ENCODE results near the gene FLCN.

FLCN gene

DNA sequence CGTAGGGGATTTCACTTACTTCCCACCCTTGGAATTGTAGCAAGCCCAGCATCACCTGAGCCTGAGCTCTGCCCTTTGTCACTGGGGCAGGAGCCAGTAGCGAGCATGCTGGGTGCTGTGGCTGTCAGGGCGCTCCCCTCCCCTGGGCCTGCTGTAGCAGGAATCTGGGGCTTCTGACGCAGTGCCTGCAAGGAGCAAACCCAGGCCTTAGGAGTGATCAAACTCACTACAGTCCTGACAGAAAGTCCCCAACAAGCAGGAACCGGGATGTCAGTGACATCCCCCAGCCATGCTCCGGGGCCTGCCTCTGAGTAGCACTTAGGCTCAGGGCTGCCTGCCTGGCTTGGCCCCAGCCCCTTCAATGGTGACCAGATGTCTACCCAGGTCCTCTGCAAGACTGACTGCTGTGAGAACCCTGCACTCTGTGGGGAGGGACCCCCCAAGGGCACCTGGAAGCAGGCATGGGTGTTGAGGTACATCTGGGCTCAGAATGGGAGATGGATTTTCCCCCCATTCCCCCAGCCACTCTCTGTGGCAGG lies 54.3 kb downstream of the FLCN start:
- no peak for DNase-seq

DNA sequence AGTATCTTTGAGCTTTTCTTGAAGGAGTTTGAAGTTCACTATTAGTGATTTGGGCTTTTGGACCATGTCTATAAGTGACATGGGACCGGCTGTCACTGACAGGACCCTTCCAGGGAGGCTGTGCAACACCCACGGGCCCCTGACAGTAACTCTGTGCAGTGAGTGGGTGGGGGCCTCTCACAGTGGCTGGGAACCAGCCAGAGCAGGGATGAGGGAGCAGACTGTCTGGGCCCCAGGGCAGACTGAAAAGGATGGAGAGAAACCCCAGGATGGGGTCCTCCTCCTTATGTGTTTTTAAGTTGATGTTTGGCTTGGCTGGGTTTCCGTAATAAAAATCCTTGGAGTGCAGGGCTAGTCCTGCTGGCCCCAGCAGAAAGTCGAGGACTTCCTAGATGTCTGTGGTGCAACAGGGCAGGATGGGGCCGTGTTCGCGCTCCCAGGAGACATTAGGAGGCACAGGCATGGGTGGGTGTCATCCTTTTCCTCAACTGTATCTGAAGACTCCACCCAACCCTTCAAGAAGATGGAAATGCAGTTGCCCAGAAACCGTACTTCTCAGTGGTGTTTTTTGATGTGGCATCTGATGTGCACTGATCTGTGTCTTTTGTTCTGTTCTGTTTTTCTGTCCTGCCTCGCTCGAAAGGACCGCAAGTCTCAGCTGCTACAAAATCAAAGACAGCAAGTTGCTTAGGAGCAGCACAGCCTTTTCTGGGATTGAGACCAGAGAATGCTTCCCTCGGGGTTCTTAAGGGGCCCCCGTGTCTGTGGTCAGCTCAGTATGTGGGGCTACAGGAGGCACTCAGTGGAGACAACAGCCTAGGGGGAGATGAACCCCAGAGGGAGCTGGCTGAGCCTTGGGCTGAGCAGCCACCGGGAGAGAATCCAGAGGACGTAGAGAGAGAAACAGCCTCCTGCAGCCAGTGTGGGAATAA lies 55.0 kb downstream of the FLCN start:
- no peak for DNase-seq

DNA sequence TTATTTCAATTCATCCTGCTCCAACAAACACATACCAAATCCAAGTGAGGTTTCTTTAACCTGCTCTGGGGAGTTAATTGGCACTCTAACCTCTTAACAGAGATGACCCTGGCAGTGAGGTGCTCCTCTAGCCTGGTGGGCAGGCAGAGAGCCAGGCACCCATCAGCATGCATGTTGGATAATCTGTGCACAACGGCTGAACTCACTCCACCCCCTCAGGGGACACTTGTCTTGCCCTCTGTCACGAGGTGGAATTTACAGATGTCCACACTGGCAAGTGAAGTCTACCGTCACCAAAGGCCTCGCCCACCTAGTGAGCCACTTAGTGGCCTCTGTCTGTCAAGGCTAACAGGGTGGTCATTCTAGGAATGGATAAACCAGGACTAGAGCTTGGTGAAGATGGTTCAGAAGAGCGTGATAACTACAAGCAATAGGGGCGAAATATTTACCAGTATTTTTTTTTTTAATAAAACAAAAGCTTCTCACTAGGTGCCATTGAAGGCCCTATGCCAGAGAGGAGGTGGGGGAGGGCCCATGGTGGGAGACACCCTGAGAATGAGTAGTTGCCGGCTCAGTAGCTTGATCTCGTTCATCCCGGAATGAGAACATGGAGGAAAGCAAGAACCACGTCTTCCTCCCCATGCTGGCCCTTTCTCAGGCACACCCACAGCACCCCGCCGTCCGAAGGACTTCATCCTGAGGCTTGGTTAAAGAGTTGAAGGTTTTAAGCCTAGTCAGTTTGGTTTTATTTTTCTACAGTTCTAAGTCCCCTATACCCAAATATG lies 56.0 kb downstream of the FLCN start:
- DNase-seq = no peak

DNA sequence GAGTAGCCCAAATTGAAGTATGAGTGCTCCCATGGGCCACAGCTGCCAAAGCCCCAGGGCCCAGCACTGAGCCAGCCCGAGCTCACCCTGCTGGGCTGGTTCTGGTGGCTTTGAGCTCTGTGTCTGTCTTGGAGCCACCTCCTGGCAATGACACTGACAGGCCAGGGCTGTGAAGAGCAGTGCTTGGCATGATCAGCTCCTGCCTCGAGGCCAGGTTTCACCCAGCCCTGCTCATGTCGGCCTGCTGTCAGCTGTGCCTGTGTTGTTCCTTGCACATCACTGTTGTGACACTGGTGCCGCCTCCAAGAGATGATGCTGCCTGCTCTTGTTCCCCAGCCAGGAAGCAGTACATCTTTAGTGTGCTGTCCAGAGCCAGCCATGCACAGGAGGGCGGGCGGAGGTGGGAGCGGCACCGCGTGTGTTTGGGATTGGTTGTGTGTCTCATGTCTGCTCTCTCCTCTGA lies 56.8 kb downstream of the FLCN start:
- no peak for DNase-seq

DNA sequence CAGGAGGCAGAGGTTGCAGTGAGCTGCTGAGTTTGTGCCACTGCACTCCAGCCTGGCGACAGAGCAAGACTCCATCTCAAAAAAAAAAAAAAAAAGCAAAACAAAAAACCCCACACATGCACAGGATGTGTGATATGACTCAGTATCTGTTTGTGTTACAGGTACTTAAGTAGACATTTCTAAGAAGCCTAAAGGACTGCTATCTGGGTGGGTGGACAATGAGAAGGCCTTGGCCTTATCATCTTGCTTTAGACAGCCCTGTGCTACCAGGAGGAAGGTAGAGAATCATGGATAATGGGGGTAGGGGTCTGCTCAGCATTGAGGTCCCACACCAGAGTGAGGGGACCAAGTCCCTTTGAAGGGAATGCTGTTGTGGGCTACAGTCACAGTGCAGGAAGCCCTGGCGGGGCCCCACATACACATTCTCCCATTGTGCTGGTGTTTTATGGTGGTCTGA lies 57.6 kb downstream of the FLCN start:
- no peak for DNase-seq

DNA sequence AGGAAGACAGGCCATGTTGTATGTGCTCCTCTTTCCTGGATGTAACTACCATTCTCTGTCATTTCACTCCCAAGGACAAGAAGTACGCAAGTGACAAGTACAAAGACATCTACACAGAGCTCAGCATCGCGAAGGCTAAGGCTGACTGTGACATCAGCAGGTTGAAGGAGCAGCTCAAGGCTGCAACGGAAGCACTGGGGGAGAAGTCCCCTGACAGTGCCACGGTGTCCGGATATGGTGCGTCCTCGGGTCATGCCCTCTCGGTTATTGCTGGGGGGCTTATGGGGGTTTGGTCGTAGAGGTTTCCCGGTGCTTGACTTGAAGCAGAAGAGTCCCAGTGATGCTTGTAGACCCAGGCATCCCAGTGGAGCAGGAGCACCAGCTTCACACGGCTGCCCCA lies 59.8 kb downstream of the FLCN start:
- no peak for DNase-seq

DNA sequence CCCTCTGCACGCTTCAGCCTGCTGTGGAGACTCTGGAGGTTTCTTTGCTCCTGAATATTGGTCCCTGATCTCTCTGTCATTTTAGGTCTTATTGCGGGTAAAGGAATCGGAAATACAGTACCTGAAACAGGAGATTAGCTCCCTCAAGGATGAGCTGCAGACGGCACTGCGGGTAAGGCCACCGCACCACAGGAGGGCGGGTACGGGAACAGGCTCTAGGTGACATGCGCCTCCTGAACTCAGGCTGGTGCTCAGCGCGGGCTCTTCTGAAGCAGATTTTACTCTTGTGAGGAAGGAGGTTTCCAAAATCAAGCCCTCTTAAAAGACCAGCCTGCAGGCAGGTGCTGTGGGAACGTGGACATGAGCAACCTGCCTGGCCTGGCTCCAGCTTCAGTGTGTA lies 60.6 kb downstream of the FLCN start:
- no peak for DNase-seq

DNA sequence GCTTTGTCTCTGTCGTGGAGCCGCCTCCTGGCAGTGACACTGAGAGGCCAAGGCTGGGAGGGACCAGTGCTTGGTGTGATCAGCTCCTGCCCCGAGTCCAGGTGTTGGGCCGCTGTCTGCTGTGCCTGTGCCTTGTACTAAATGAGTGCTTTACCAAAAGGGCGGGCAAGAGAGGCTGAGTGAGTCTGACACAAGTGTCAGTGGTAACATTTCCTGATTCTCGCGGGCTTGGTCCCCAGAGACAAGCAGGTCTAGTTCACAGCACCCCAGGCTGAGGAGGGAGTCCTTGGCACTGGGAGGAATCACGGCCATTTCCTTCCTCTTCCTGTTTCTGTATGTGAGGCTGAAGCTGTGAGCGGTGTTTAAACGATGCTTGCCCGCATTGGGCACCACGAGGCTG lies 61.1 kb downstream of the FLCN start:
- no peak for DNase-seq

DNA sequence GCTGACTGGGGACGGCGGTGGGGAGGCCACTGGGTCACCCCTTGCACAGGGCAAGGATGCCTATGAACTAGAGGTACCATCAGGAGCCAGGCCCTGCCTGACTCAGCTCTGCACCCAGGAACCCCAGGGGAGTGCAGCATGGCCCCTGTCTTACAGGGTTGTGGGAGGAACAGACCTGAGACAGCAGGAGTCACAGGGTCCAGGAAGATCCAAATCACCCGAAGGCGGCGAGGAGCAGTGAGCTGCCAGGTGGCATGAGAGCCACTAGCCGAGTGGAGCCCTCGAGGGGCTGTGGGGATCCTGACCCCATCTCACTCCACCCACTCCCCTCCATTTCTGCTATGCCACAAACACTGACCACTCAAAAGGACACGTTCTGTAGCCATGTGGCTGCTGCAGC lies 61.6 kb downstream of the FLCN start:
- no peak for DNase-seq

DNA sequence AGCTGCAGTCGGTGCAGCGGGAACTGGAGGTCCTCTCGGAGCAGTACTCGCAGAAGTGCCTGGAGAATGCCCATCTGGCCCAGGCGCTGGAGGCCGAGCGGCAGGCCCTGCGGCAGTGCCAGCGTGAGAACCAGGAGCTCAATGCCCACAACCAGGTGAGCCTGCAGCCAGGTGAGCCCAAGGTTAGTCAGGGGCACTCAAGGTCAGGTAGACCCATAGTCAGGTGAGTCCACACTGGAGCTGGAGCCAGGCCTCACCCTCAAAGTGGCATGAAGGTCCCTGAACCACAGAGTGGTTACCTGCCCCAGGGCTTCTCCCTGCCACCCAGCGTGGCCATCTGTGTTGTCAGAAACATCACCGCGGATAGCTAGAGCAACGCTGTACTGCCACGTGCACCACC lies 63.0 kb downstream of the FLCN start:
- DNase-seq = no peak

DNA sequence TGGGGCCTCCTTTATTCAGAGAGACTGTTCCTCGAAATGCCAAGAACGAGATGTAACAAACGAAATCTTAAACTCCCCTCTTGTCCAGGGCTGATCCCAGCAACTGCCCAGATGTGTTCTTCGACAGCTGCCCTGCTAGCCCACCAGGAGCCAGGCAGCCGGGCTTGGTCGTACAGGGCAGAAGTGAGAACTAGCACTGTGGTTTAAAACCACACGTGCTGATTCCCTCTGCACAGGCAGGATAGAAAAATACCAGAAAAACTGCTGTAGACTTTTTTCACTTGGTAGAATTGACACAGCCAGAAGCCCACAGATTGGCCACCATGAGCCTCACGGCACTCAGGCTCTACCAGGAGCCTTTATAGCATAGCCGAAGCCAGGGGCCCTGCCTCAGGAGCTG lies 64.0 kb downstream of the FLCN start:
- DNase-seq = no peak

DNA sequence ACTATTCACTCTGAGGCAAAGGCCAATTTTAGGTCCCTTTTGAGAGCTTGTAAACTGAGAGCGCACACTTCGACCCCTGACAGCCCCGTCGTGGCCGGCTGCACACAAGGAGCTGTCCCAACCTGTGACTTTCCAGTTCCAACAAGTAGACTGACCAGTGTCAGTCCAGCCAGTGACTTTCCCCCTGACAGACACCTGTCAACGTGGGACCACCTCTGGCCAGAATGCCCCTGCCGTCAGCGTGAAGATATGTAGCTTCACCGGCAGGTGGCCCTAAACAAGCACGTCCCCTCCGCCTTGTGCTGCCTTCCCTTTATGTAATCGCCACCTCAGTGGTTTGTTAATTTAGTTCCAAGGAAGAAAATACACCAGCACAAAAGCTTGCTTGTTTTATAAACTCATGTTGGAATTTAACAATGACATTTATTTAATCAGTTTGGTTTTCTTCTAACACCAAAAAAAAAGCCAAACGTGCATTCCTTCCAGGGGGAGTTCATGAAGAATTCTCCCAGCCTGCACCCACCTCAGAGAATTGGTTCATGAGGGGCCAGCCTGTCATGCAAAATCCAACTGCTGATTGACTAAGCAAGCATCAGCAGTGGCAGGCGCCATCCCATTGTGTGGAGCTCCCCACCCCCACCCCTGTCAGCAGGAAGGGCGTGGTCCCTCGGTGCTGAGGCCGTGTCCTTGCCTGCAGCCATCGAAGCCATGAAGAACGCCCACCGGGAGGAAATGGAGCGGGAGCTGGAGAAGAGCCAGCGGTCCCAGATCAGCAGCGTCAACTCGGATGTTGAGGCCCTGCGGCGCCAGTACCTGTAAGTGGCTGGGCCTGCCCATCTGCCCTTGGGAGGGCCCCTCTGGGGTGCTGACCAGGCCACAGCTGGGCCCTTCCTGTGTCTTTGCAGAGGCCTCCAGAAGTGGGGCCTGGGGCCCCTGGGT lies 64.7 kb downstream of the FLCN start:
- no peak for DNase-seq

DNA sequence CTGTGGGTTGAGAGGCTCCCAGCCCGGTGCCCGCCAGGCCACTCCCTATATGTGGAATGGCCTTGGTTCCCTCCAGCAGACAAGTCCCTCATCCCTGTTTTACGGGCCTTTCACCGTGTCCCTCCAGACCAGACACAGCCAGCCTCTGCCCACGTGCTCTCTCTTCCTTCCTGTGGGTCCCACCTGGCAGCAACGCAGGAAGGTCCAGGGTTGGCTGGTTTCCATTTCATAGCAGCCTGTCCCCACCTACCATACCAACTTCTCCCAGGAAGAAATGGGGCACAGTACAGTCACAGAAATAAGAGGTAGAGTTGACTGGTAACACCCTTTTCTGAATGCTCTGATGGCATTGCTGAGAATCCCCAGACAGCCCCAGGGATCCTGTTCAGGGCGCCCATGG lies 65.8 kb downstream of the FLCN start:
- DNase-seq = no peak

DNA sequence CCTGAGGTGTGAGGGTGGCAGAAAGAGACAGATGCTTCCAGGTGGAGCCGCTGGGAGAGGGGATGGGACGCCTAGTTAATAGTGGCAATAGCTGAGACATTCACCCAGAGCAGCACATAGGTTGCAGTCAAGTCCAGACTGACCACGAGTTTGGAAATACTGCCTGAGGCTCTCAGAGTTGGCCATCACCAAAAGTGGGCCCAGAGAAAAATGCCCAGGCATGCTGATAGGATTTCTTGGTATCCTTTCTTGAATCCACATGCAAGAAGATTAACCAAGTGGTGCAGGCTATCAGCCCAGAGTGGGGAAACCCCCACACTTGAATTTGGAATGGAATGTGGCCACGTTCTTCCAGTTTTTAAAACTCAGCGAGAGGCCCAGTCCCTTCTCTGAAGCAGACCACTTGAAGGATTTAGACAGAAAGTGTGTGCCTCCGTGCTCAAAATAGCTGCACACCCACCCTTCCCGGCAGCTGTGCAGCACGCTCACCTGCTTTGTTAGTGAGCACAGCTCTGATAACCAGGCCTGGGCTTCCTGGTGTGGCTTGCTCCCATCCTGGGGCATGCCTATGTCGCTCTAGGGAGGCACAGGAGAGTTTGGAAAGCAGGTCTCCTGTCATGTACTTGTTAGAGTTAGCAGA lies 66.5 kb downstream of the FLCN start:
- no peak for DNase-seq

DNA sequence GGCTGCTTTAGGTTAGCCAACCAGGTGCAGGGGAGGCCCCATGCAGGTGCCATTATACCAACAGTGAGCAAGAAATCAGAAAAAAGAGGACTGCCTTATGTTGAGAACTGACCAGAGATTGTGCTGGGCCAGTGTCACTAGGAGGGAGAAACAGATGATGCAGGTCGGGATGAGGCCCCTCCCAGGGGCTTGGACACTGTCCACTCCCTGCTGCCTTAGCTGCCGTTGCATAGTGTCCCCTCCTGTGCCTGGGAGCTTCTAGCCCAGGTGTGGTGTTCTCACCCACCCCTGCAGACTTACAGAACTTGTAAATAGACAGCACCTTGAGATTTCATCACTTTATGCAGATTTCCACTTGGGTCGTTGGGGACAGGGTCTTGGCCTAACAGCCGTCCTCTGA lies 67.6 kb downstream of the FLCN start:
- DNase-seq = no peak

DNA sequence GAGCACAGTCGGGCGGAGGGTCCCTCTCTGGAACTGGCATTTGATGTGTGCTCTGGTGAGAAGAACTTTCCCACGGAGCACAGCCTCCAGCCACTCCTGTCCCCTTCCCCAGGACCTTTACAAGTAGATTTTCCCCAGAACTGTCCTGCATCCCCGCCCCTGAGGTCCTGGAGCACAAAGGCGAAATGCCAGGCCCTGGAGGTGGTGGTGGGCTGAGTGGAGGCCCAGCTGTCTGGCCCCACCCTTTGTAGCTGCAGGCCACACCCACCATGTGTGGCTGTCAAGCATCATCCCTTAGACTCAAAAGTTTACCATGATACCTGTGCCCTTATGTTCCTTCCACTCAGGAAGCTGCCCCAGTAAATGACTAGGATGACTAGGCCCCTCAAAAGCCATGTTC lies 68.6 kb downstream of the FLCN start:
- no peak for DNase-seq

DNA sequence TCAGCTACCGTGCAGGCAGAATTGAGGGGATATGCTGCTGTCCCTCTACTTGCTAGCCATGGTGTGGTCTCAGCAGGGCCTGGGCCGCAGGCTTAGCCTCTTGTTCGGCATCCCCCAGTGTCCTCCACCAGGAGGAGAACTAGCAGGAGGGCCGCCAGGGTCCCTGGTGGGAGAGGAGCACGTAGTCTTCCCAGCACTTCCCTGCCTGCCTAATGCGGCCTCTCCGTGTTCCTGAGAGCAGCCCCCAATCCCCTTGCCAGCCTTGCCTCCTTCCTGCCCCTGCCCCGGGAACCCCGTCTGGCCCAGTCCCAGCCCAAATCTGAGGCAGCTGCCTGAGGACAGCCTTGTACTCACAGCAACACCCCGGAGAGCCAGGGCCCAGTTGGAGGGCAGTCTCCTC lies 69.0 kb downstream of the FLCN start:
- no peak for DNase-seq

DNA sequence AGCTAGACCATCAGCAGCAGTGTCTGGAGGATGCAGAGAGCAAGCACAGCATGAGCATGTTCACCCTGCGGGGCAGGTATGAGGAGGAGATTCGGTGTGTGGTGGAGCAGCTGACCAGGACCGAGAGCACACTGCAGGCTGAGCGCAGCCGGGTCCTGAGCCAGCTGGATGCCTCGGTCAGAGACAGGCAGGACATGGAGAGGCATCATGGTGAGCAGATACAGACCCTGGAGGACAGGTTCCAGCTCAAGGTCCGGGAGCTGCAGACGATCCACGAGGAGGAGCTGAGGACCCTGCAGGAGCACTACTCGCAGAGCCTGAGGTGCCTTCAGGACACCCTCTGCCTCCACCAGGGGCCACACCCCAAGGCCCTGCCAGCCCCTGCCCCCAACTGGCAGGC lies 69.6 kb downstream of the FLCN start:
- no peak for DNase-seq

DNA sequence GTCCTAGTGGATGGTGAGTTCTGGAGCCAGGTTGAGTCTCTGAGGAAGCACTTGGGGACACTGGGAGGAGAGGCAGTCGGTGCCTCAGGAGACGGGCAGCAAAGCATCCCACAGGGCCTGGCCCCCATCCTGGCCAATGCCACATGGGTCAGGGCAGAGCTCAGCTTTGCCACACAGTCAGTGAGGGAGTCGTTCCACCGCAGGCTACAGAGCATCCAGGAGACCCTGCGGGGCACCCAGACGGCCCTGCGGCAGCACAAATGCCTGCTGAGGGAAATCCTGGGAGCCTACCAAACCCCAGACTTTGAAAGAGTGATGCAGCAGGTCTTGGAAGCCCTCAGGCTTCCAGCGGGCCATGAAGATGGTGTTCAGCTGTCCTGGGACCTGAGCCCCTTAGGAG lies 70.5 kb downstream of the FLCN start:
- no peak for DNase-seq

DNA sequence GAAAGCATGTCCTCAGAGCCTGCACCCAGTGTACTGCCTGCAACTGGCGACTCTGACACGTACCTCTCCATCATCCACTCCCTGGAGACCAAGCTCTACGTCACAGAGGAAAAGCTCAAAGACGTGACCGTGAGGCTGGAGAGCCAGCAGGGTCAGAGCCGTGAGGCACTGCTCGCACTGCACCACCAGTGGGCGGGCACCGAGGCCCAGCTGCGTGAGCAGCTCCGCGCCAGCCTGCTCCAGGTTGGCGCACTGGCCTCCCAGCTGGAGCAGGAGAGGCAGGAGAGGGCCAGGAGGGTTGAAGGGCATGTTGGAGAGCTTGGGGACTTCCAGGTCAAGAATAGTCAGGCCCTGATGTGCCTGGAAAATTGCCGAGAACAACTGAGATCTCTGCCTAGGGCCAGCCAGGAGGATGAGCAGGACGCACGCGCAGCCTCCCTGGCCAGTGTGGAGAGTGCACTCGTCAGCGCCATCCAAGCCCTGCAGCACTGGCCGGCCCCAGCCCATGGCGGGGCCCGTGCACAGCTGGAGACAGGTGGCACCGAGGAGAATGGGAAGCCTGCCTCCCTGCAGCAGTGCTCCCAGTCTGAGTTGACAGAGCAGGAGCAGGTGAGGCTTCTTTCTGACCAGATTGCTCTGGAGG lies 71.2 kb downstream of the FLCN start:
- DNase-seq = no peak

DNA sequence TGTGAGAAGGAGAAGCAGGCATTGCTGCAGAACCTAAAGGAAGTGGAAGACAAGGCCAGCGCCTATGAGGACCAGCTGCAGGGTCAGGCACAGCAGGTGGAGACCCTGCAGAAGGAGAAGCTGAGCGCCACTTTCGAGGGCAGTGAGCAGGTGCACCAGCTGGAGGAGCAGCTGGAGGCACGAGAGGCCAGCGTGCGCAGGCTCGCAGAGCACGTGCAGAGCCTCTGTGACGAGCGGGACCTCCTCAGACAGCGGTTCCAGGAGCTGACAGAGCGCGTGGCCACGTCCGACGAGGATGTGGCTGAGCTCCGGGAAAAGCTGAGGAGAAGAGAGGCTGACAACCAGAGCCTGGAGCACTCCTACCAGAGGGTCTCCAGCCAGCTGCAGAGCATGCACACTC lies 72.3 kb downstream of the FLCN start:
- DNase-seq = no peak

DNA sequence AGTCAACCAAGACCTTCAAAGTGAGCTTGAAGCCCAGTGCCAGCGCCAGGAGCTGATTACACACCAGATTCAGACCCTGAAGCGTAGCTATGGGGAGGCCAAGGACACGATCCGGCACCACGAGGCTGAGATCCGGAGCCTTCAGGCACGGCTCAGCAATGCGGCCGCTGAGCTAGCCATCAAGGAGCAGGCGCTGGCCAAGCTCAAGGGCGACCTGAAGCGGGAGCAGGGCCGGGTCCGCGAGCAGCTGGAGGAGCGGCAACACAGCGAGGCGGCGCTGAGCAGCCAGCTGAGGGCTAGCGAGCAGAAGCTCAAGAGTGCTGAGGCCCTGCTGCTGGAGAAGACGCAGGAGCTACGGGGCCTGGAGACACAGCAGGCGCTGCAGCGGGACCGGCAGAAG lies 72.8 kb downstream of the FLCN start:
- DNase-seq = no peak

All from NCI-H524 treated with DMSO at 0.1 percent for 48 hours (cell line).